ENCODE measurements around the gene PROZ.

The PROZ gene

GRCh38 chr13:113119166-113119821 lies 39.2 kb upstream of the PROZ start:
- in situ Hi-C loops (cut with MboI; ENCODE audit: low pct_unique_long_range_greater_than_20kb, low sequenced_read_pairs), result no loop called here
- no peak for DNase-seq

- in situ Hi-C loops (cut with MboI; ENCODE audit: low pct_unique_long_range_greater_than_20kb, low sequenced_read_pairs), result no loop called here
Observed at GRCh38 chr13:113119822-113120189, 38.6 kb upstream of the PROZ start.

GRCh38 chr13:113120300-113121182 lies 37.9 kb upstream of the PROZ start:
- DNase-seq, result no peak
- in situ Hi-C loops (cut with MboI; ENCODE audit: low pct_unique_long_range_greater_than_20kb, low sequenced_read_pairs), result no loop called here

More at GRCh38 chr13:113119822-113120189, 38.6 kb upstream of the PROZ start:
- DNase-seq, result no peak

GRCh38 chr13:113121183-113121927 lies 37.1 kb upstream of the PROZ start:
- in situ Hi-C loops (cut with MboI; ENCODE audit: low pct_unique_long_range_greater_than_20kb, low sequenced_read_pairs), result no loop called here
- DNase-seq, result no peak

- DNase-seq, result no peak
- in situ Hi-C loops (cut with MboI; ENCODE audit: low pct_unique_long_range_greater_than_20kb, low sequenced_read_pairs), result no loop called here
Observed at GRCh38 chr13:113121928-113122471, 36.4 kb upstream of the PROZ start.

GRCh38 chr13:113122550-113123225 lies 35.8 kb upstream of the PROZ start, which contains the start of gene F10:
Gene F10 (plus strand): TSS chr13:113122799. CDS start chr13:113122856, 57 bp downstream.
- DNase-seq, result no peak
- in situ Hi-C loops (cut with MboI; ENCODE audit: low pct_unique_long_range_greater_than_20kb, low sequenced_read_pairs), result no loop called here

GRCh38 chr13:113123226-113124201 lies 34.9 kb upstream of the PROZ start:
- in situ Hi-C loops (cut with MboI; ENCODE audit: low pct_unique_long_range_greater_than_20kb, low sequenced_read_pairs), result no loop called here
- no peak for DNase-seq

- no peak for DNase-seq
- in situ Hi-C loops (cut with MboI; ENCODE audit: low pct_unique_long_range_greater_than_20kb, low sequenced_read_pairs), result no loop called here
Observed at GRCh38 chr13:113124211-113124970, 34.1 kb upstream of the PROZ start.

GRCh38 chr13:113125506-113126264 lies 32.8 kb upstream of the PROZ start:
- in situ Hi-C loops (cut with MboI; ENCODE audit: low pct_unique_long_range_greater_than_20kb, low sequenced_read_pairs), result no loop called here
- DNase-seq, result no peak

GRCh38 chr13:113126265-113127150 lies 31.9 kb upstream of the PROZ start:
- in situ Hi-C loops (cut with MboI; ENCODE audit: low pct_unique_long_range_greater_than_20kb, low sequenced_read_pairs), result no loop called here
- DNase-seq, result no peak

- no peak for DNase-seq
- in situ Hi-C loops (cut with MboI; ENCODE audit: low pct_unique_long_range_greater_than_20kb, low sequenced_read_pairs), result no loop called here
Observed at GRCh38 chr13:113129480-113129879, 29.0 kb upstream of the PROZ start.

GRCh38 chr13:113129921-113130750 lies 28.3 kb upstream of the PROZ start:
- DNase-seq, result no peak
- in situ Hi-C loops (cut with MboI; ENCODE audit: low pct_unique_long_range_greater_than_20kb, low sequenced_read_pairs), result no loop called here

- in situ Hi-C loops (cut with MboI; ENCODE audit: low pct_unique_long_range_greater_than_20kb, low sequenced_read_pairs), result no loop called here
- no peak for DNase-seq
Observed at GRCh38 chr13:113135281-113135760, 23.1 kb upstream of the PROZ start.

GRCh38 chr13:113137691-113138298 lies 20.7 kb upstream of the PROZ start:
- in situ Hi-C loops (cut with MboI; ENCODE audit: low pct_unique_long_range_greater_than_20kb, low sequenced_read_pairs), result no loop called here

More at GRCh38 chr13:113137691-113138298, 20.7 kb upstream of the PROZ start:
- no peak for DNase-seq

Measured in KBM-7 (cell line).